DOHH2 (cell line): Measurements from ENCODE around the gene IFNAR2.

Experiments
- CTCF ChIP-seq: fragments of 200-600 bp; sonication (generic); IDR thresholded peaks from one replicate; pipeline ENCODE4 v1.5.1; 2014; ENCODE audit warnings: antibody characterized with exemption, mild to moderate bottlenecking, low read depth, low read length; ENCODE audit not compliant: poor library complexity, severe bottlenecking
- EZH2phosphoT487 ChIP-seq: fragments of 200-600 bp; sonication (generic); IDR thresholded peaks from 2 replicates; pipeline ENCODE4 v1.6.1; 2017; ENCODE audit warnings: borderline replicate concordance, mild to moderate bottlenecking, antibody characterized with exemption, low read length, moderate library complexity, mixed read lengths

GRCh38 chr21:33230545-33231324 lies 997 bp downstream of the IFNAR2 start:
- TF ChIP-seq CTCF (peak; percentile 47), EZH2phosphoT487 (no peak)
